Keratinocyte (primary cell): ENCODE measurements around the gene CLTB. TPM values are rescaled to one million over a fixed set of nuclear protein-coding genes. Genes with fewer than 3 reads are reported as not detected.

Source experiments
- DNase-seq: peaks from one replicate; pipeline ENCODE4 v3.0.0-alpha.2; 2011; ENCODE audit warnings: low read depth, missing footprints, low spot score
- FAIRE-seq: peaks from 2 replicates; lab custom pipeline; 2011; peaks lifted over from hg19 to GRCh38; lab: Jason Lieb, UNC
- H2AFZ ChIP-seq: 2 replicates; pipeline ENCODE4 v1.6.0; 2012; ENCODE audit warnings: low read length, control low read depth, inconsistent platforms; ENCODE audit not compliant: control insufficient read depth
- H3K27ac ChIP-seq: 2 replicates; pipeline ENCODE4 v1.5.1; 2011; ENCODE audit warnings: low read length; ENCODE audit not compliant: control insufficient read depth, insufficient read depth
- H3K27me3 ChIP-seq: 3 replicates; pipeline ENCODE4 v1.6.0; 2011; ENCODE audit warnings: low read length; ENCODE audit not compliant: control insufficient read depth, insufficient read depth; ENCODE audit errors: extremely low read depth
- H3K36me3 ChIP-seq, 2 experiments: 2 replicates in 1 of 2; 3 replicates in 1 of 2; pipeline ENCODE4 v1.5.1; 2011; ENCODE audit warnings: low read length in 2 of 2, mild to moderate bottlenecking in 1 of 2; ENCODE audit not compliant: control insufficient read depth in 2 of 2, insufficient read depth in 2 of 2; ENCODE audit errors: extremely low read depth in 1 of 2
- H3K4me1 ChIP-seq: 3 replicates; pipeline ENCODE4 v1.5.1; 2011; ENCODE audit warnings: low read length; ENCODE audit not compliant: control insufficient read depth, insufficient read depth; ENCODE audit errors: extremely low read depth
- H3K4me2 ChIP-seq: 3 replicates; pipeline ENCODE4 v1.6.0; 2011; ENCODE audit warnings: low read depth, low read length; ENCODE audit not compliant: control insufficient read depth, insufficient read depth; ENCODE audit errors: extremely low read depth
- H3K4me3 ChIP-seq, 3 experiments: fragments of 200-600 bp in 1 of 3; sonication (generic) in 1 of 3; 2 replicates in 2 of 3; 3 replicates in 1 of 3; pipeline ENCODE4 v1.5.1; 2011 to 2016; ENCODE audit warnings: low read length in 3 of 3, mild to moderate bottlenecking in 3 of 3, control low read depth in 2 of 3, inconsistent platforms in 1 of 3, low read depth in 1 of 3, mixed read lengths in 1 of 3, mixed run types in 1 of 3, moderate library complexity in 1 of 3; ENCODE audit not compliant: control insufficient read depth in 2 of 3, insufficient read depth in 2 of 3; ENCODE audit errors: extremely low read depth in 1 of 3
- H3K79me2 ChIP-seq: 2 replicates; pipeline ENCODE4 v1.6.0; 2012; ENCODE audit warnings: low read length; ENCODE audit not compliant: control insufficient read depth, insufficient read depth
- H3K9ac ChIP-seq: 3 replicates; pipeline ENCODE4 v1.6.0; 2011; ENCODE audit warnings: low read length; ENCODE audit not compliant: control insufficient read depth, insufficient read depth; ENCODE audit errors: extremely low read depth
- H3K9me1 ChIP-seq: 3 replicates; pipeline ENCODE4 v1.6.0; 2011; ENCODE audit warnings: low read length; ENCODE audit not compliant: control insufficient read depth, insufficient read depth; ENCODE audit errors: extremely low read depth
- H3K9me3 ChIP-seq: 2 replicates; pipeline ENCODE4 v1.5.1; 2012; ENCODE audit warnings: low read depth, low read length; ENCODE audit not compliant: control insufficient read depth
- H4K20me1 ChIP-seq: 3 replicates; pipeline ENCODE4 v1.6.0; 2011; ENCODE audit warnings: low read length; ENCODE audit not compliant: control insufficient read depth, insufficient read depth; ENCODE audit errors: extremely low read depth
- CTCF ChIP-seq, 3 experiments: IDR thresholded peaks in 1 of 3; conservative IDR thresholded peaks in 1 of 3; optimal IDR thresholded peaks in 1 of 3; 2 replicates in 2 of 3; 3 replicates in 1 of 3; pipeline versions ENCODE3 to v1.5.1; 2011; ENCODE audit warnings: low read length in 3 of 3, mild to moderate bottlenecking in 3 of 3, moderate library complexity in 2 of 3, control low read depth in 1 of 3, inconsistent platforms in 1 of 3; ENCODE audit not compliant: insufficient read depth in 2 of 3; ENCODE audit errors: extremely low read depth in 1 of 3
- EZH2 ChIP-seq: IDR thresholded peaks from one replicate; pipeline ENCODE4 v1.6.1; 2012; ENCODE audit warnings: inconsistent platforms, mild to moderate bottlenecking, low read length, moderate library complexity
- dilution Hi-C: fragments of 300-500 bp; cut with MboI; formaldehyde crosslinking; loops from one replicate; pipeline ENCODE4 v1.7.0; 2020; ENCODE audit warnings: low sequenced_read_pairs; ENCODE audit not compliant: extremely low pct_ligation_motif_present
- polyA plus RNA-seq, 5 experiments: library from polyadenylated mRNA; depleted of rRNA in 3 of 5; stranded (reverse) in 3 of 5; stranded (forward) in 1 of 5; unstranded in 1 of 5; fragments of >200 nt; gene quantifications; 1 replicate in 1 of 5; 2 replicates in 3 of 5; 3 replicates in 1 of 5; pipeline versions ENCODE4 v1.2.1 to v1.2.3, GENCODE V29; 2011 to 2012; ENCODE audit warnings: missing spikeins in 2 of 5, low read depth in 1 of 5, low replicate concordance in 1 of 5

Gene CLTB
- polyA plus RNA-seq, 1 donor (not counting 4 experiments of a cell fraction or from before 2014, with no cell fraction given) = 326 TPM

GRCh38 chr5:176396330-176396729, 20.0 kb downstream of the CLTB start:
- H3K4me1 ChIP-seq = peaks cover 13% of the 10 kb centered on the region
- H2AFZ ChIP-seq = no peak overlapping the region
- no peak overlapping the region for H3K4me2 ChIP-seq
- H3K9me1 ChIP-seq = no peaks in the 10 kb centered on the region
- FAIRE-seq (no peak), DNase-seq (no peak)
- no peaks in the 10 kb centered on the region for H3K27me3 ChIP-seq
- H3K9me3 ChIP-seq = no peaks in the 10 kb centered on the region
- no peak overlapping the region for H3K4me3 ChIP-seq
- H3K9ac ChIP-seq = no peak overlapping the region
- H3K79me2 ChIP-seq = peaks cover 34% of the 10 kb centered on the region
- H3K36me3 ChIP-seq = peaks cover 51 to 55% of the 10 kb centered on the region in 2 experiments
- no peaks in the 10 kb centered on the region for H4K20me1 ChIP-seq
- no peak overlapping the region for H3K27ac ChIP-seq
- no peak for TF ChIP-seq CTCF (optimal IDR thresholded peaks at IDR 0.05 in 1 of 3, IDR thresholded peaks at IDR 0.05 in 1 of 3, conservative IDR thresholded peaks at IDR 0.05 in 1 of 3; ENCODE audit: extremely low read depth in 1 of 3, insufficient read depth in 2 of 3, low read length in 3 of 3)
- dilution Hi-C loops = no loop called here

GRCh38 chr5:176394881-176395675, 21.3 kb downstream of the CLTB start:
- FAIRE-seq (no peak), DNase-seq (no peak)
- no peak overlapping the region for H3K9ac ChIP-seq
- H3K27ac ChIP-seq = no peak overlapping the region
- no peaks in the 10 kb centered on the region for H3K9me3 ChIP-seq
- no peaks in the 10 kb centered on the region for H4K20me1 ChIP-seq
- H3K9me1 ChIP-seq = no peaks in the 10 kb centered on the region
- dilution Hi-C loops = no loop called here
- no peak overlapping the region for H2AFZ ChIP-seq
- peaks cover 28% of the 10 kb centered on the region for H3K79me2 ChIP-seq
- peaks cover 58 to 59% of the 10 kb centered on the region in 2 experiments for H3K36me3 ChIP-seq
- no peak overlapping the region for H3K4me3 ChIP-seq
- TF ChIP-seq EZH2 (no peak), CTCF (optimal IDR thresholded peaks at IDR 0.05 in 1 of 3, IDR thresholded peaks at IDR 0.05 in 1 of 3, conservative IDR thresholded peaks at IDR 0.05 in 1 of 3; ENCODE audit: extremely low read depth in 1 of 3, insufficient read depth in 2 of 3, low read length in 3 of 3) (no peak)
- H3K4me1 ChIP-seq = peaks cover under 1% of the 10 kb centered on the region
- no peak overlapping the region for H3K4me2 ChIP-seq
- no peaks in the 10 kb centered on the region for H3K27me3 ChIP-seq
